GM11168 (cell line): Measurements from ENCODE around the gene NEBL.

ENCODE experiments used
- in situ Hi-C: fragments of 300-500 bp; cut with MboI; formaldehyde crosslinking; loops from one replicate; pipeline ENCODE4 v1.12.0; 2022; ENCODE audit warnings: low sequenced_read_pairs; ENCODE audit not compliant: unreplicated experiment

NEBL gene

DNA sequence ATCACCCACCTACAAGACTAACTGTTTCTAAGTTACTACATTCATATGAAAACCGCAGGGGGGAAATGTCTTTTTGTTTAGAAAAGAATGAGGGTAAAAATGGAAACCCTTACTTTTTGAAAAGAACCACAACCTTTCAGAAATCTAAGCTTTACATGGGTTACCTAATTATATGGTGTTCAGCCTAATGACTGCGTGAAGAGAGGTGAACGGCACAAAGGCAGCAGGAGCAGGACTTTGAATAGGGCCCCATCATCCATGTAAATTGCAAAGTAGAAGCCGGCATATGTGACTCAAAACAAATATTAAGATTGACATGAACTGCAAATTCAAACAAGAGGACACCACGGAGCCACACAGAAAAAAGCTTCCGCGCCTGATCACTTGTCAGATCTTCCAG is 25.1 kb downstream of the NEBL start:
- in situ Hi-C loops, result loop anchor here (25.0 kb wide), 1 partner anchor 390 kb away; no protein-coding TSS in a partner anchor

DNA sequence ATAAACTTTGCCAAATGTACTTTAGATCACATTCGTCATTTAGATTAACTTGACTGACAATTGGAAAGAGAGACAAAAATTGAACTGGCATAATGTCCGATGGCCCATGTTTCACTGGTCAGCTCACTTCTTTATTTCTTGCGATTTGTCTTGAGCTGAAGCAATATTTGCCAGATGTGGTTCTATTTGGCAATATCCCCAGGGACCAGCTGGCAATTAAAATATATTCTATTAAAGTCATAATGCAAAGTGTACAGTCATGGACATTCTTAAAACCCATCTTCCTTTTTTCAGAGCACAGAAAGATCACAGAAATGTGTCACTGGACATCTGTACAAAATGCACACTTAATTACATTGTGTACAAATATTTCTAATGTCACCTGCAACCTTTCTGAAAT is 26.3 kb downstream of the NEBL start:
- in situ Hi-C loops, result loop anchor here (25.0 kb wide), 1 partner anchor 391 kb away; no protein-coding TSS in a partner anchor

DNA sequence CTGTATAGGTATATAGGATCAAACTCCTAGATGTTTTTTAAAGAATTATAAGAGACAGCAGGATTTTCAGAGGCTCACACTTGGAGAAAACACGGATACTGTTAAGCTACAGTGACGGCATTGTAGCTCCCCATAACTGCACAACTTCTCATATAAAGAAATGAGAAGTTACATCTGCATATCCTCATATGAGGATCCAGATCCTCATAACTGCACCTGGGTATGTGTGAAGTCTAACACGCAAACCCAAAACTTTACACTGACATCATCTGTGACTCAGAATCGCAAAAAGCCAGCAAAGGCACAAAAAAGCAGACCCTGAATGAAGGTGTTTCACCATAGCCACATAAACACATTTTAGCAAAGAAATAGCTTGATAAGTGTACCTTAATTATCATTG is 34.1 kb downstream of the NEBL start:
- in situ Hi-C loops, result loop anchor here (10.0 to 25.0 kb wide), 2 partner anchors 162 to 399 kb away; no protein-coding TSS in a partner anchor

DNA sequence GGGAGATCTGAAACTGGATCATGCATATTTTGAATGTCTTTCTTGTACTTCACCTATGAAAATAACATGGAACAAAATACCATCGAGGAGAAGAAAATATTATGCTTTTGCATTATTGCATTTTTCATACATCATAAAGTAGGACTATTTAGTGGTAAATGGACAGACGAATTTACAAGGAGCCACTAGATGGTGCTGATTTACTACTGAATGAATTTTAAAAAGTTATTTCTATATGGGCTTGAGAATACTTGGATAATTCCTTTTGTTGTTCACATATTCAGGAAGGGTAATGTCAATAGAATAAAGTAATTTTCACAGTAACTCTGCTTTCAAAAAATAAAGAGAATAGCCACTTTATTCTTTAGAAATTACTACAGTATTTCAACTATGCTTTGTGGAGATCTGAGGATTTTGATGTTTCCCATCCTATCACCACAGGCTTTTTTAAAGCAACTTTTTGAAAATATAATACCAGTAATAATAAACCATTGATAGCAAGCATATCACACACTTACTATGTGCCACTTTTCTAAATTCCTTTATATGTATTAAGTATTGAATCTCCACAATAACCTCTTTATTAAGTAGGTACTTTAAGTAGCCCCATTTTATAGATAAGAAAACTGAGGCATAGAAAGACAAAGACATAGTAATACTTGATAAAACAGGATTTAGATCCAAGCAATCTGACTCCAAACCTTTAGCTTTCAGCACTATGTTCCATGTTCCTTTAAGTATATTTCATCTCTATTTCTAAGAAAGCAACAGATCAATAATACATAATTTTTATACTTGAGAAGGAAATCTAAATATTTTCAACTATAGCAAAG is 38.6 kb downstream of the NEBL start:
- in situ Hi-C loops, result loop anchor here (25.0 kb wide), 1 partner anchor 404 kb away; no protein-coding TSS in a partner anchor

DNA sequence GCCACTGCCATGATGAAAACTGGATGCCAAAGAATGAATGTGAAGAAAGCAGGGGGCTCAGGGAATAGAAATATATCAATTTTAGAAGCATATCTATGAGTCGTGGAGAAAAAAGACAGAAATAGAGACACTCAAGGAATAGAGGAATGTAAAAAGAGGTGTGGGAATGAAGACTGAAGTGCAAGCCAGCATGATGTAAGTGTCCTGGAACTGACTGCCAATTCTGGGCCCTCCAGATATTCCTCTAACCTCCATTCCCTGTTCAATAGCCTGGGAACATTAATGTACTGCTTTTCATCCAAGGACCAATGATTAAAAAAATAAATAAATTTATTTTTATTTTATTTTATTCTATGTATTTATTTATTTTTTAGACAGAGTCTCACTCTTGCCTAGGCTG is 40.6 kb downstream of the NEBL start:
- in situ Hi-C loops, result loop anchor here (25.0 kb wide), 1 partner anchor 406 kb away; no protein-coding TSS in a partner anchor

DNA sequence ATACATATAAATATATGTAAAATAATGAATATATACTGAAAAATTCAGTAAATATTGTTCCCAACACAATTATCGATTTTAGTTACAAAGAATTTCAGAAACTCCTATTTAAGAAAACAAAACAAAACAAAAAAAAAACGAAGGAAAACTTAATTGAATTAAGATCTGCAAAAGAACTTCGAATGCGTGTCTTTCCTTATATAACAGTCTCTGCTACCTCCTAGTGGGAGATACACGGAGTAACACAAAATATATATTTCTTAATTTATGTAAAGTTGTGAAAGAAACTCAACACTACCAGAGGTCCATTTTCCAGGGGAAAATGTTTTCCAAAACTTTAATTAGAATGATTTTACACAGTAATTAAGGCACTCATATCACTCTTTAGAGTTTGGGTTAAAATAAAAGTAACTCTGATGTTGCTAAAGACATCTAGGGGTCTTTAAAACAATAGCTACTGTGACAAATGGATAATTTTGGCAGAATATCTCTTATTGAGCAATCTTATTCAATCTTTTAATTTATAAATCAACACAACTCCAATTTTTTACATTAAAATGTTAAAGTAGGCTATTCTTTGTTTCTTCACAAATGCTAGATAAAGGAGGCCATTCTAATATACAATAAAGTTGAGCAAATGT is 41.6 kb downstream of the NEBL start:
- in situ Hi-C loops, result loop anchor here (25.0 kb wide), 1 partner anchor 407 kb away; no protein-coding TSS in a partner anchor

DNA sequence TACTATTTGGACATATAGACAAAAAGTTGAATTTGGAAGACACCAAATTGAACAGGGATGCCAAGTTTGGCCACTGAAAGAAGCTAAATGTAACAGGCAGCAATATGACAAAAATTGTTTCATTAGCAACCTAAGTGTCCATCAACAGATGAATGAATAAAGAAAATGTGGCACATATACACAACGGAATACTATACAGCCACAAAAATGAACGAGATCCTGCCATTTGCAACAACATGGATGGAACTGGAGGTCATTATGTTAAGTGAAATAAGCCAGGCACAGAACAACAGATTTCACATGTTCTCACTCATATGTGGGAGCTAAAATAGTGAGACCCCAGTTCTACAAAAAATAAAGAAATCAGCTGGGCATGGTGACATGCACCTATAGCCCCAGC is 43.8 kb downstream of the NEBL start:
- in situ Hi-C loops, result loop anchor here (25.0 kb wide), 1 partner anchor 409 kb away; no protein-coding TSS in a partner anchor

DNA sequence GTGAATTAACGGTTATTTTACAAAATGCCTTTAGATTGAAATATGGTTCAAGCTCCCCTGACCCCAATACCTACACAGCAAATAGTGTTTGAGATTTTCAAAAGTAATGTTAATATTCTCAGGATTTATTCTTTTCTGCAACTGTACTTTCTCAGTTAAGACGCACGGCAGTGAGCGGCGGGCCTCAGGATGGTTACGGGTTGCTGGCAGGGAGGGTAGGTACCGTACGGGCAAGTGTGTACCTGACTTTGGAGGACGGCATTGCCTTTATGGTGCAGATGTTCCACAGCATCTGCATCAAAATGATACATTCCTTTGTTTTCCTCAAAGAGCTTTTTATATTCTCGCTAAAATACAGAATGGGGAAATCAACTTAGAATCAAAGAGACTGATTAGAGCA is 44.8 kb downstream of the NEBL start:
- in situ Hi-C loops, result loop anchor here (25.0 kb wide), 1 partner anchor 410 kb away; no protein-coding TSS in a partner anchor

DNA sequence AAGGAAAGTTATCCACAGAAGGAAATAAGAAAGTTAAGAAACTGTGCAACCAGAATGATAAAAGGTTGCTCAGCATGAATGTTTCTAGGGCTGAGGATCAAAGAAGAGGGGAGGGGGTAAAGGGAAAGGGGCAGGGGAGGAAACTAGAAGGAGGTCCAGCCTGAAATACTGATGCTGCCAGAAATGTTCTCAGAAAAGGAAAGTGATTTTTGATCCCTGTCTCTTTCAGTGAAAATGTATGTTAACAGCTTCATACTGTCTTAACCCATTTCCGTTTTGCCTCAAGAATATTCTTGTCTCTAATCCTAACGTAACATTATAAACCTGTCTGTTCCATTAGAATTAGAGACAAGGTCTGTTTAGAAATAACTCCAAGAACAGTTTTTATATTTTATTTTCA is 49.6 kb downstream of the NEBL start:
- in situ Hi-C loops, result no loop called here

DNA sequence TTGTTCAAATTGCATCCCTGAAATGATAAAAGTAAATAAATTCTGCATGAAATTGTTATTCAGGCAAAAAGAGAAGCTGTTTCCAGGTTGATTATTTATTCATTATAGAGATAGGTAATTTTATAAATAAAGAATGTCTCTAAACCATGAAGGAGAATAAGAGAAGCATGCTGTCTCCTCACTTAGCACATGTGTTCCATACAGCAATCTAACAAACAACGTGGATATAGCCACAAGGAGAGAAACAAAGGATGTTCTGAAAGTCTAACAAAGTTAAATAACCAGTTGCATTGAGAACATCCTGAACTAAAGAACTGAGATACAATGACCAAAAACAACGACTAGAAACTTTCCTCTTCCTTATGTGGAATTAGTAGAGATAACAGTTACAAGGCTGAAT is 50.8 kb downstream of the NEBL start:
- in situ Hi-C loops, result no loop called here

DNA sequence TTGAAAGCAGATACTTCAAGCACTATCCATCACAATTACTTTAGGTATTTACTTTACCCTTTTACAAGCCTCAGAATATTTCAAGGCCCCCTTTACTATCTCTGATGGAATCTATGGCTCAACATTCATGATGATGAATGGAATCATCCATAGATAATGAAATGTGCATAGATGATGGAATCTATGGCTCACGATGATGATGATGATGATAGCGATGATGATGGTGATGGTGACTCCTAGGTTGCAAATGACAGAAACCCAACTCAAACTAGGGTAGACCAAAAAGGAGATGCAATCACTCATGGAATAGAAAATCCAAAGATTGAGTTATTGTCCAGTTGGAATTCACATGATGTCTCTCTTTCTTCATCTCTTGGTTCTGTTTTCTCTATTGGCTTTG is 55.7 kb downstream of the NEBL start:
- in situ Hi-C loops, result no loop called here

DNA sequence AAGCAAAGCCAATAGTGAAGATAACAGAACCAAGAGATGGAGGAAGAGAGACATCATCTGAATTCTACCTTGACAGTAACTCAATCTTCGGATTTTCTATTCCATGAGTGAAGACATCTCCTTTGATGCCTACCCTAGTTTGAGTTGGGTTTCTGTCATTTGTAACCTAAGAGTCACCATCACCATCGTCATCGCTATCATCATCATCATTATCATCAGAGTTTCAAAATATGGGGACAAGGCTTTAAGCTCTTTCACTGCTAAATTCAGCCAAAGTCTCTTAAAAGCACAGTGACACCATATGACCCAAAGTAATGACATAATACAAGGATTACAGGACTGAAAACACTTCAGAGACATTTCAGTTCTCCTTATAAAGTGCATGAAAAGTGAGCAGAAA is 57.2 kb downstream of the NEBL start:
- in situ Hi-C loops, result no loop called here

DNA sequence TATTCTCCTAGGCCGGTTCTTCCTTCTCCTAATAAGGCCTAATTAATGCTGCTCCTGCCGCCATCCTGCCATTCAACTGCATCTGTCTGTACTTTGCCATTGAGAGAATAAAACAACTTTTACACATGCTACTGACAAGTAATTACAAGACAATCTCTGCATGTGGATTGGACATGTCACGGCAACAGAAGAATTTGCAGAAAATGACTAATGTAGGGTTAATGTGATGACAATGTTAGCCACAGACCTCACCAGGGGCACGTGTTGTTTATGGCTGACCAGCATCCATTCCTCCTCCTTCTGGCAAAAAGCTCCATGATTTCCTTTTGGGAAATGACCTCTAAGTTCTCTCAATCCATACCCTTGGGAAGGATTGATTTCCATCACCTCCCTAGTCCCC is 58.0 kb downstream of the NEBL start:
- in situ Hi-C loops, result no loop called here

DNA sequence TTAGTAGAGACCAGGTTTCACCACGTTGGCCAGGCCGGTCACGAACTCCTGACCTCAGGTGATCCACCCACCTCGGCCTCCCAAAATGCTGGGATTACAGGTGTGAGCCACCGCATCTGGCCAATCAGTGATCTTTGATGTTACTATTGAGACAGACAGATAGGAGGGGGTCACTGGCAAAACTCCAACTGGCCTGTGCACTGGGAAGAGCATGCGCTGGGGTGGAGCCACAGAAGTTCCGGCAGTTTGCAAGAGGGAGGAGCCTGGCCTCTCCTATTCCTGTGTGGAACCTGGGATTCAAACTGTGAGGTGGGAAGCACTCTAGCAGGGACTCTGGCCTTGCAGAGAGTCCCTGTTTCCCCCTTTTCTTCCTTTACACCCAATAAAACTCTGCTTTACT is 60.7 kb downstream of the NEBL start:
- in situ Hi-C loops, result no loop called here

DNA sequence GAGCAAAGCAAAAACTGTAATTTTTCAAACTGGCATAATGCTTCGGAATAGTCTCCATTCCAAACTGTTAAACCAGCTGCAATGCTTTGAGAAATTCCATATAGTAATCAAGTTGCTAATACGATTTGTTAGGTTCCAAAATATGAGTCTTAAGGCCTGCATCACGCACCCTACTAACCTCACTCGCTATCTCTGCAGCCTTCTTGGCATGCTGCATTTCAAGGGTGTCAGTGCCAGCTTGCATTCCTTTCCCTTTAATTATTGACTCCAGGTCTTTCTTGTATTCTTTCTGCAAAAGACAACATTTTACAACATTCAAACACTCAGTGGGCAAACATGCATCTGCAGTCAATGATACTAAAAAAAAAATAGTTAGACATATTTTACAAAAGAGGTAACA is 61.8 kb downstream of the NEBL start:
- in situ Hi-C loops, result no loop called here

DNA sequence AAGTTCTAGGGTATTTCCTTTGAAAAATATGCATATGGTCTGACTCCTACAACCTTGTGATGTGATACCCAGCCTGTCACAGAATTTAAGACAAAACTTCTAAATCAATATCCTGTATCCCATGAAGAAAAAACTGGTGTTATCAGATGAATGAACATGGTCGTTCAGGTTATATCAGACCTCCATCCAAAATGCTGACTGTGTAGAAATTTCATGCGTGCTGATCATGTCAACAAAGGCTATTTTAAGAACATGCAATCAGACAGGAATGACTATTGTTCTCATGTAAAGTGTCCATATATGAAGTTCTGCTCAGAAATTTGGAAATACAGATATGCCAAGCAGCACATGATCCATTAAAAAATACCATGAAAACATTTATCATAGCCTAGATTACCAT is 62.3 kb downstream of the NEBL start:
- in situ Hi-C loops, result no loop called here

DNA sequence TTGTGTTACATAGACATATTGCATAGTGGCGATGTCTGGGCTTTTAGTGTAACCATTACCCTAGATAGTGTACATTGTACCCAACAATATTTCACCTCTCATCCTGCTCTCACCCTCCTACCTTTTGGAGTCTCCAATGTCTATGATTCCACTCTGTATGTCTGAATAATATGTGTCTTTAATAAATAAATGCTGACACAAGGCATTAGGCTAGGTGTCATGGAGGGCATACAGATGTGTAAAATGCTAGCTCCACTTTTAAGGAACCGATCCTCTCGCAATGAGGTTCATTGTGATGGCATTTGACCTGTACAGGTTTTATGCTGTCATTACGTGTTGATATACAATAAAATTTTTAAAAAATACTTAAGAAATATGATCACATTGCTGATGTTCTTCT is 74.3 kb downstream of the NEBL start:
- in situ Hi-C loops, result no loop called here

DNA sequence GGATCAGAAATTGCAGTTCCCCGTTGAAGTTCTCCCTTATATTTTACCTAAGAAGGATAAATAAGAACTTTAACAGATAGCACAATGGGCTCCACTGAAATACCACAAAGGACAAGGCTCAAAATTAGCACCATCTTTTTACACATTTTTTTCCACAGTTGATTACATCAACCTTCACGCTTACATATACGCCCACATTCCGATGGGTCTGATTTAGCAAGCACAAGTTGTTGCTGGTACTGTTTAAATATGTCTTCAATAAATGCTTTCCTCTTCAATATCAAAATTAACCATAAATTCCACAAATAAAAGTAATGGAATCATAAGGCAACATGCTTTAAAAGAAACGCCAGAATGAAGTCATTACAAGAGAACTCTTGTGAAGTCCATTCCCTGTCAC is 79.5 kb downstream of the NEBL start:
- in situ Hi-C loops, result no loop called here

DNA sequence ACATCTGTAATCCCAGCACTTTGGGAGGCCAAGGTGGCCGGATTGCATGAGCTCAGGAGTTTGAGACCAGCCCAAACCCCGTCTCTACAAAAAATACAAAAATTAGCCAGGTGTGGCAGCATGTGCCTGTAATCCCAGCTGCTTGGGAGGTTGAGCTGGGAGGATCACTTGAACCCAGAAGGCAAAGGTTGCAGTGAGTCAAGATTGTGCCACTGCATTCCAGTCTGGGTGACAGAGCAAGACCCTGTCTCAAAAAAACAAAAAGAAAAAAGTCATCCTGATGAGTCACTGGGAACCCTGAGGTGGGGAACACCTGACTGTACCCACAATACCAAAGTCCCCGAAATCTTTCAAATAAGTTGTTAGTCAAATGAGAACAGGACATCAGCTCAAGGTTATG is 80.0 kb downstream of the NEBL start:
- in situ Hi-C loops, result no loop called here

DNA sequence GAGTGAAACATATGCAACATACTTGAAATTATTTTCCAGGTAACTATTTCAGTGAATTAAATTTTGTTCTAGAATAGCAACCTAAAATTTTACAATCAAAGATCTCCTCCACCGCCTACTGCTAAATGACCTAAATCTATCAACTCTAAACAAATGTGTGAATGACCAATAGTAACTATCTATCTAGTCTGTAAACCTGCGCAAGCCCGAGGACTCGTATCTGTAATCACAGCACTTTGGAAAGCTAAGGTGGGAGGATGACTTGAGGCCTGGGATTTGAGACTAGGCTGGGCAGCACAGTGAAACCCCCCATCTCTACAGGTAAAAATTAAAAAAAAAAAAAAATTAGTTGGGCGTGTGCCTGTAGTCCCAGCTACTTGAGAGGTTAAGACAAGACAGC is 83.0 kb downstream of the NEBL start:
- in situ Hi-C loops, result no loop called here

DNA sequence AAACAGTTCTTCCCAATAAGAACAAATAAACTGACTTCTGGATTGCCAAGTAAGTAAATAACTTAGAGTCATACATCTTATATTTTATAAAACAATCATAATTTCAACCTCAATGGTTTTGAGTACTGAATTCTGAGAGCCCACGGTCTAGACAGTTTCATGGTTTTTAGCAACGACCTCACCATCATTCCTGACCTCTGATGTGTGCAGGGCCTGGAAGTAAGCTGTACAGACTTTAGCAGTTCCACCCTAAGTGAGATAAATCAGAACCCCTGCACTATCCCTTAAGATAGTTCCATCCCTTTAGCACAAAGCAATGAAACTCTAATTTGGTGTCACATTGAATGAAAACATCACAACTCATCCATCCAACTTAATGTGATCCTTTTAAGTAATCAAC is 86.0 kb downstream of the NEBL start:
- in situ Hi-C loops, result no loop called here
